Kidney capillary endothelial cell (primary cell): ENCODE results near the gene SDF2L1.
A peak's percentile ranks its signal among the peaks of the same experiment; 100 is the strongest.

Source experiments
- DNase-seq: peaks from one replicate; pipeline ENCODE4 v3.0.0-alpha.2; 2018; ENCODE audit warnings: low spot score

The SDF2L1 gene

GRCh38 chr22:21622011-21622918, 19.8 kb upstream of the SDF2L1 start:
- DNase-seq, result no peak

- DNase-seq, result no peak
Observed at GRCh38 chr22:21622919-21623647, 19.0 kb upstream of the SDF2L1 start.

GRCh38 chr22:21623648-21623970, 18.5 kb upstream of the SDF2L1 start:
- DNase-seq, result no peak

- DNase-seq, result no peak
Observed at GRCh38 chr22:21624120-21624879, 17.8 kb upstream of the SDF2L1 start.

GRCh38 chr22:21624880-21625791, 17.0 kb upstream of the SDF2L1 start:
- DNase-seq, result no peak

GRCh38 chr22:21626073-21626734, 15.9 kb upstream of the SDF2L1 start:
- DNase-seq, result no peak

GRCh38 chr22:21626735-21627469, 15.2 kb upstream of the SDF2L1 start:
- DNase-seq, result no peak

- DNase-seq, result no peak
Observed at GRCh38 chr22:21628386-21629254, 13.5 kb upstream of the SDF2L1 start.

GRCh38 chr22:21629255-21630149, 12.6 kb upstream of the SDF2L1 start, which contains the start of gene YDJC:
TSS of gene YDJC (minus strand) at chr22:21630022. CDS start at chr22:21630014, 8 bp downstream.
- DNase-seq, result peak; percentile 90

- DNase-seq, result no peak
Observed at GRCh38 chr22:21631025-21631424, 11.1 kb upstream of the SDF2L1 start.

GRCh38 chr22:21632237-21632895, 9.7 kb upstream of the SDF2L1 start, which contains the start of gene CCDC116:
TSS of gene CCDC116 (plus strand) at chr22:21632760. CDS start at chr22:21633182, 422 bp downstream.
- no peak for DNase-seq

GRCh38 chr22:21632931-21633330, 9.2 kb upstream of the SDF2L1 start:
- no peak for DNase-seq

- DNase-seq, result no peak
Observed at GRCh38 chr22:21633481-21633880, 8.6 kb upstream of the SDF2L1 start.

- no peak for DNase-seq
Observed at GRCh38 chr22:21634081-21634480, 8.0 kb upstream of the SDF2L1 start.

- no peak for DNase-seq
Observed at GRCh38 chr22:21634844-21635243, 7.3 kb upstream of the SDF2L1 start.

GRCh38 chr22:21635771-21636510, 6.2 kb upstream of the SDF2L1 start:
- no peak for DNase-seq
